OCI-LY3 (cell line): ENCODE measurements around the gene PLCL1.

Experiments used
- H2AFZ ChIP-seq: fragments of 200-600, 300-600 bp; shearing (Covaris generic); 2 replicates; pipeline ENCODE4 v1.6.0; 2014; ENCODE audit warnings: antibody characterized with exemption, low read depth, low read length
- H3K27ac ChIP-seq: fragments of 200-600, 300-600 bp; sonication (generic); 2 replicates; pipeline ENCODE4 v1.5.1; 2014; ENCODE audit warnings: mild to moderate bottlenecking, low read length, moderate library complexity, mixed read lengths
- H3K27me3 ChIP-seq: fragments of 200-600, 300-600 bp; sonication (generic); 2 replicates; pipeline ENCODE4 v1.6.1; 2014; ENCODE audit warnings: low read depth, low read length, mixed read lengths
- H3K36me3 ChIP-seq: fragments of 200-600, 300-600 bp; sonication (generic); replicated peaks from 2 replicates; pipeline ENCODE3; 2014; ENCODE audit warnings: low read depth, low read length, mixed read lengths
- H3K4me1 ChIP-seq: fragments of 300-600, 200-600 bp; sonication (generic); 2 replicates; pipeline ENCODE4 v1.6.1; 2014; ENCODE audit warnings: low read length, mixed read lengths
- H3K4me2 ChIP-seq: fragments of 200-600, 300-600 bp; sonication (generic); 2 replicates; pipeline ENCODE4 v1.6.1; 2014; ENCODE audit warnings: low read length, mixed read lengths
- H3K4me3 ChIP-seq: fragments of 300-600, 200-600 bp; sonication (generic); 2 replicates; pipeline ENCODE4 v1.5.1; 2014; ENCODE audit warnings: antibody characterized with exemption, mild to moderate bottlenecking, low read length, moderate library complexity
- H3K79me2 ChIP-seq: fragments of 300-600, 200-600 bp; shearing (Covaris generic); 2 replicates; pipeline ENCODE4 v1.6.1; 2014; ENCODE audit warnings: mild to moderate bottlenecking, low read length, mixed read lengths
- H3K9ac ChIP-seq: fragments of 300-600, 200-600 bp; shearing (Covaris generic); 2 replicates; pipeline ENCODE4 v1.6.0; 2014; ENCODE audit warnings: mild to moderate bottlenecking, low read length, moderate library complexity
- H3K9me3 ChIP-seq: fragments of 200-600, 300-600 bp; shearing (Covaris generic); 2 replicates; pipeline ENCODE4 v1.6.1; 2014; ENCODE audit warnings: low read length, mixed read lengths; ENCODE audit not compliant: insufficient read depth
- H4K20me1 ChIP-seq: fragments of 200-600, 300-600 bp; sonication (generic); 2 replicates; pipeline ENCODE4 v1.6.1; 2016; ENCODE audit warnings: low read length, mixed read lengths; ENCODE audit not compliant: insufficient read depth
- EZH2phosphoT487 ChIP-seq: fragments of 200-600 bp; shearing (Covaris generic); IDR thresholded peaks from 2 replicates; pipeline ENCODE4 v1.6.1; 2018; ENCODE audit warnings: antibody characterized with exemption, mixed run types, low read depth
- TF ChIP-seq, protein P1 (sequence below): fragments of 200-600, 300-600 bp; sonication (generic); IDR thresholded peaks from 2 replicates; pipeline ENCODE4 v1.5.1; 2014; ENCODE audit warnings: antibody characterized with exemption, low read length, low read depth

Gene PLCL1

DNA sequence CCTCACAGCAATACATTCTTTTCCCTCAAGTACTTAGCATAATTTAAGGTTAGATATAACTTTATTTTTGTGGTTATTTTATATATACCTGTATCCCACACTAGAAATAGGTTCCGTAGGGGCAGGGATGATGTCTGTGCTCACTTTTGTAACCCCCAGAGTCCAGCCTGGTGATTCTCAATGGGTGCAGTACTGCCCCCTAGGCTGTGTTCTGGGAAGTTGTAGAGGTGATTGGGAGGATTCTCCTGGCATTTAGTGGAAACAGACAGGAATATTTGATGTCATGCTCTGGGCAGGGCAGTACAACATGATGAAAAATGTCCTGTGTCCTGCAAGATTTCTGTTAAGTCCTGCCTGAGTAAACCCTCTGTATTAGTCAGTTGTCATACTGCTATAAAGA, 333.3 kb downstream of the PLCL1 start:
- Histone ChIP-seq H3K27me3 (no peaks in the 10 kb centered on the region), H3K4me2 (no peak overlapping the region), H2AFZ (no peak overlapping the region), H3K9ac (no peak overlapping the region), H3K27ac (no peak overlapping the region), H3K79me2 (no peaks in the 10 kb centered on the region), H4K20me1 (no peaks in the 10 kb centered on the region), H3K9me3 (no peaks in the 10 kb centered on the region), H3K36me3 (no peaks in the 10 kb centered on the region), H3K4me1 (no peaks in the 10 kb centered on the region), H3K4me3 (no peak overlapping the region)
- TF ChIP-seq, protein P1, sequence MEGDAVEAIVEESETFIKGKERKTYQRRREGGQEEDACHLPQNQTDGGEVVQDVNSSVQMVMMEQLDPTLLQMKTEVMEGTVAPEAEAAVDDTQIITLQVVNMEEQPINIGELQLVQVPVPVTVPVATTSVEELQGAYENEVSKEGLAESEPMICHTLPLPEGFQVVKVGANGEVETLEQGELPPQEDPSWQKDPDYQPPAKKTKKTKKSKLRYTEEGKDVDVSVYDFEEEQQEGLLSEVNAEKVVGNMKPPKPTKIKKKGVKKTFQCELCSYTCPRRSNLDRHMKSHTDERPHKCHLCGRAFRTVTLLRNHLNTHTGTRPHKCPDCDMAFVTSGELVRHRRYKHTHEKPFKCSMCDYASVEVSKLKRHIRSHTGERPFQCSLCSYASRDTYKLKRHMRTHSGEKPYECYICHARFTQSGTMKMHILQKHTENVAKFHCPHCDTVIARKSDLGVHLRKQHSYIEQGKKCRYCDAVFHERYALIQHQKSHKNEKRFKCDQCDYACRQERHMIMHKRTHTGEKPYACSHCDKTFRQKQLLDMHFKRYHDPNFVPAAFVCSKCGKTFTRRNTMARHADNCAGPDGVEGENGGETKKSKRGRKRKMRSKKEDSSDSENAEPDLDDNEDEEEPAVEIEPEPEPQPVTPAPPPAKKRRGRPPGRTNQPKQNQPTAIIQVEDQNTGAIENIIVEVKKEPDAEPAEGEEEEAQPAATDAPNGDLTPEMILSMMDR = no peak
- TF ChIP-seq EZH2phosphoT487 = no peak

DNA sequence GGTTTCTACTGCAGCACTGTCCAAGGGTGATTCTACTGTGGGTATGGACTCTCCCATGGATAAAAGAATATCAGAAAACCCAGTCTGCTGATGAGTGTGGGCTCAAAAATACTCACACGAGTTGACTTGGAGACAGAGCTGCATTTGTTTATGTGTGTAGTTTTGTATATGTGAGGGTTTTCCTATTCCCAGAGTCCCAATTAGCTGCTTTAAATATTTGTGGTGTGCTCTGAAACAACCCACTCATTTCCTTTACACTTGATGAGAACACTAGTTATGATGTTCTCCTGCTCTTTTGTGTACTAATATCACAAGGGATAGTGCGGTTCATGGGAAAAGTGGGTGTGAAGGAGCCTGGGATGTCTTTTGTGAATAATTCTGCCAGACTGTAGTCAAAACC, 337.3 kb downstream of the PLCL1 start:
- no peak overlapping the region for H3K4me2 ChIP-seq
- H3K9ac ChIP-seq = no peak overlapping the region
- H3K9me3 ChIP-seq = no peaks in the 10 kb centered on the region
- no peaks in the 10 kb centered on the region for H3K79me2 ChIP-seq
- H2AFZ ChIP-seq = no peak overlapping the region
- H3K4me3 ChIP-seq = no peak overlapping the region
- no peaks in the 10 kb centered on the region for H3K4me1 ChIP-seq
- H3K27ac ChIP-seq = no peak overlapping the region
- TF ChIP-seq, protein P1 = no peak
- TF ChIP-seq EZH2phosphoT487 = no peak
- H3K36me3 ChIP-seq = no peaks in the 10 kb centered on the region
- H3K27me3 ChIP-seq = 0 out of 2 replicates have a peak, but pooled peaks cover 4% of the 10 kb centered on the region
- H4K20me1 ChIP-seq = no peaks in the 10 kb centered on the region

DNA sequence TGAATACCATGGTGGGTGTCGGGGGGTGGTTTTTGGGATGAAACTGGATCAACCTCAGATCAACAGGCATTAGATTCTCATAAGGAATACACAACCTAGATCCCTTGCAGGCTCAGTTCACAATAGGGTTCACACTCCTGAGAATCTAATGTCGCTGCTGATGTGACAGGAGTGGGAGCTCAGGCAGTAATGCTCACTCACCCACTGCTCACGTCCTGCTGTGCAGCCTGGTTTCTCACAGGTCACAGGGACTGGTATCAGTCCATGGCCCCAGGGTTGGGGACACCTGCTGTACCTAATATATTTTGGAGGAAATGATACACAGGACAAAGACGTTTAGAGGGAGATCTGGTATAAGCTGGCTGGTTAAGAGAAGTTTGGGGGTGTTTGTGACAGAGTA, 338.8 kb downstream of the PLCL1 start:
- Histone ChIP-seq H3K27me3 (0 out of 2 replicates have a peak, but pooled peaks cover 4% of the 10 kb centered on the region), H3K79me2 (no peaks in the 10 kb centered on the region), H4K20me1 (no peaks in the 10 kb centered on the region), H3K27ac (no peak overlapping the region), H3K36me3 (no peaks in the 10 kb centered on the region), H3K4me2 (no peak overlapping the region), H3K4me3 (no peak overlapping the region), H3K9me3 (no peaks in the 10 kb centered on the region), H3K9ac (no peak overlapping the region), H3K4me1 (no peaks in the 10 kb centered on the region), H2AFZ (no peak overlapping the region)
- no peak for TF ChIP-seq EZH2phosphoT487
- TF ChIP-seq, protein P1 = no peak

- Histone ChIP-seq H3K27ac (no peak overlapping the region), H3K4me1 (no peaks in the 10 kb centered on the region), H3K4me3 (no peak overlapping the region), H3K36me3 (no peaks in the 10 kb centered on the region), H3K9ac (no peak overlapping the region), H3K27me3 (0 out of 2 replicates have a peak, but pooled peaks cover 4% of the 10 kb centered on the region), H3K79me2 (no peaks in the 10 kb centered on the region), H2AFZ (no peak overlapping the region), H3K9me3 (no peaks in the 10 kb centered on the region), H3K4me2 (no peak overlapping the region), H4K20me1 (no peaks in the 10 kb centered on the region)
- TF ChIP-seq, protein P1 = no peak
- no peak for TF ChIP-seq EZH2phosphoT487
Measured at GRCh38 chr2:198143793-198144192, 339.4 kb downstream of the PLCL1 start.
